ENCODE results near the gene NPAS3.

The NPAS3 gene

DNA sequence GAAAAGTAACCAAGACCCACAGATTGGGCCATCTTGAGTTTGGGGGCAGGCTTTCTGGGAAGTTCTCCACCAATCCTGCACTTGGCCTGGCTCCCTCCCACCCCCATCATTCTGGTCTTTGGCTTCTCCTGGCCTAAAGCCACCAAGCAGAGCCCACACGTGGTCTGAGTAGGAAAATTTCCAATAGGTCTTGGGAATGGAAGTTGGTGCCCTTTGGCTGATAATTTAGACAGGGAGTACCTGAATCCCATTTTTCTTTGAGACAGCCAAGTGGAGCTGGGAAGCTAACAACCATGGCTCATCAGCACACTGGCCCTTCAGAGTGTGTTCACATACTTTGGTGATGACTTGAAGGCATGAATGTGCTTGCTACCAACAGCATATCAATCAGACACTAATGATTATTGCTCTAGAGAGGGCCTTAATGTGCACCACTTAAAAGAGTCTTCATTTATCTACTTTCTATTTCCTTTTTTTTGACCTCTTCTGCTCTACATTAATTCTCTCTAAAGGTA lies 856.2 kb downstream of the NPAS3 start:
- DNase-seq (ENCODE audit: low spot score) = no peak

GRCh38 chr14:33796356-33796755 lies 857.7 kb downstream of the NPAS3 start:
- DNase-seq (ENCODE audit: low spot score) = no peak

- peak; percentile 42 for DNase-seq (ENCODE audit: low spot score)
These were observed 861.3 kb downstream of the NPAS3 start for GRCh38 chr14:33799705-33800570.

GRCh38 chr14:33800735-33801163 lies 862.1 kb downstream of the NPAS3 start:
- no peak for DNase-seq (ENCODE audit: low spot score)

- no peak for DNase-seq (ENCODE audit: low spot score)
These were observed 864.1 kb downstream of the NPAS3 start for GRCh38 chr14:33802737-33803136.

- DNase-seq (ENCODE audit: low spot score) = no peak
These were observed 866.9 kb downstream of the NPAS3 start for GRCh38 chr14:33805593-33805992.

- no peak for DNase-seq (ENCODE audit: low spot score)
These were observed 868.2 kb downstream of the NPAS3 start for GRCh38 chr14:33806905-33807304.

- DNase-seq (ENCODE audit: low spot score) = no peak
These were observed 869.5 kb downstream of the NPAS3 start for GRCh38 chr14:33808187-33808586.

- no peak for DNase-seq (ENCODE audit: low spot score)
These were observed 870.8 kb downstream of the NPAS3 start for GRCh38 chr14:33809396-33809981.

GRCh38 chr14:33810308-33810707 lies 871.6 kb downstream of the NPAS3 start:
- DNase-seq (ENCODE audit: low spot score) = no peak

- no peak for DNase-seq (ENCODE audit: low spot score)
These were observed 873.0 kb downstream of the NPAS3 start for GRCh38 chr14:33811721-33812120.

DNA sequence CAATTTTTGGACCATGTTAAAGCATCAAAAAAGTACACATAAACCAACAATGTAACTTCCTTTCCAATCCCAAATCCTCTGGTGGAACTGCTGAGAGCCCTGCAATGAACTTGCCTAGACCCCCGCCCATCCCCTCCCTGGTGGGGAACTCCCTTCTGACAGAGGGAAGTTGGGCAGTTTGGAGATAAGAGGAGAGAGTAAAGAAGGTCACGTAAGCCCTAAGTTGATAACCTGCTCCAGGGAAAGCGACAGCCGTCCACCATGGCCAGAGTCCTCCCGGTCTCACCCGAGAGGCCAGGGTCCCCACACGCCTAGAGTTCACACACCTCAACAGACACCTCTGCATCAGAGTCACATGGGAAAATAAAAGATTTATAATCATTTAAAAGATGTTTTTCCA lies 873.5 kb downstream of the NPAS3 start:
- no peak for DNase-seq (ENCODE audit: low spot score)

DNA sequence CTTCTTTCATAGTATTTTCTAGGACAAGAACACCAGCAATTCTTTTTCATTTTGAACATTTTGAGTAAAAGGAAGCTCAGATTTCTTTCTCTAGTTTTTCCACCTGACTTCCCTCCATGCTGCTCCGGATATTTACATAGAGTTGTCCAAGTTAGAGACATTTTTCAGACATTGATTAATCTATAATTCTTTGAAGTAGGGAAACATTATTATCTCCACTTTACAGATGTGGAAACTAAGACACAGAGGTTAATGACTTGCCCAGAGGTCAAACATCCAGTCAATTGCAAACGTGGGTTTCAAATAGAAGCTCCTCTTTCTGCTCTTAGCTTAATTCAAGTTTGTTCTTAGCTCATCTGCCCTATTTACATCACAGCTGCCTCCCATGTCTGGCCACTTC lies 873.9 kb downstream of the NPAS3 start:
- DNase-seq (ENCODE audit: low spot score) = no peak

- no peak for DNase-seq (ENCODE audit: low spot score)
These were observed 875.3 kb downstream of the NPAS3 start for GRCh38 chr14:33814010-33814409.

GRCh38 chr14:33833706-33834465 lies 895.2 kb downstream of the NPAS3 start:
- DNase-seq (ENCODE audit: low spot score) = no peak

- no peak for DNase-seq (ENCODE audit: low spot score)
These were observed 896.0 kb downstream of the NPAS3 start for GRCh38 chr14:33834466-33835260.

DNA sequence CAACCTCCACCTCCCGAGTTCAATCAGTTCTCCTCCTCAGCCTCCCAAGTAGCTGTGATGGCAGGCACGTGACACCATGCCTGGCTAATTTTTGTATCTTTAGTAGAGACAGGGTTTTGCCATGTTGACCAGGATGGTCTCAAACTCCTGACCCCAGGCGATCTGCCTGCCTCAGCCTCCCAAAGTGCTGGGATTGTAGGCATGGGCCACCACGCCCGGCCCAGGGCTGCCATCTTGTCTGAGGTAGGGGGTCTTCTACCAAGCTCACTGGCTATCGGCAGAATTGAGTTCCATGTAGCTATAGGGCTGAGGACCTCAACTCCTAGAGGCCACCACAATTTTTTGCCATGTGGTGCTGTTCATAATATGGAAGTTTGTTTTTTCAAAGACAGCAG lies 896.6 kb downstream of the NPAS3 start:
- DNase-seq (ENCODE audit: low spot score) = no peak

GRCh38 chr14:33835677-33836076 lies 897.0 kb downstream of the NPAS3 start:
- no peak for DNase-seq (ENCODE audit: low spot score)

DNA sequence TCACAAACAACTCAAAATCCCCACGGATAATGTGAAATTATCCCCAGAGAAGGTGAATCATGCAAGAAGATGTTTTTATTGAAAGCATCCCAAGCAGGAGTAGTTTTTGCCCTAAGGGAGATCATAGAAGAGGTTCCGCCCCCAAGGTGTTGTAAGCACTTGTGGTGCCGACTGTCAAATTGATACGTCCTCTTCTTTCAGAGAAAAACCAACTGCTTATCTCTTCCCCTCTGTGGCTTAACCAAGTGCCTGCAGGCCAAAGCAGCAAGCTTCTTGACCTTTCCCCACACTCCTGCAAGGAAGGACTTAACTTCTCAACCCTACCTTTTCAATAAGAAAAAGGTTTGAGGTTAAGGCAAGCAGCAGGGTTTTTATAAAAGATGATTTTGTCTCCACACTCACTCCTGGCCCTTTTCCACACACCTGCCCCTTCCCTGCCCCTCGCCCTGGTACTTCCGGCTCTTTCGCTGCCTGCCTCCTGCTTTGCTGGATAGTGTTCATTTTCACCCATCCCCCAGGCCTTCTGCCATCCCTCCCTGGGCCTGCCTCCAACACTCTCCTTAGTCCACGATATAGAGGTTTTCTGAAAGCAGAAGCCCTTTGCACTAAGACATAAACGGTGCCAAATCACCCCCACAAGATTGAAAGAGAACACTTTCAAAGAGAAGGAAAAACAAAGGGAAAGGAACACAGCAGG lies 897.7 kb downstream of the NPAS3 start:
- DNase-seq (ENCODE audit: low spot score) = no peak

DNA sequence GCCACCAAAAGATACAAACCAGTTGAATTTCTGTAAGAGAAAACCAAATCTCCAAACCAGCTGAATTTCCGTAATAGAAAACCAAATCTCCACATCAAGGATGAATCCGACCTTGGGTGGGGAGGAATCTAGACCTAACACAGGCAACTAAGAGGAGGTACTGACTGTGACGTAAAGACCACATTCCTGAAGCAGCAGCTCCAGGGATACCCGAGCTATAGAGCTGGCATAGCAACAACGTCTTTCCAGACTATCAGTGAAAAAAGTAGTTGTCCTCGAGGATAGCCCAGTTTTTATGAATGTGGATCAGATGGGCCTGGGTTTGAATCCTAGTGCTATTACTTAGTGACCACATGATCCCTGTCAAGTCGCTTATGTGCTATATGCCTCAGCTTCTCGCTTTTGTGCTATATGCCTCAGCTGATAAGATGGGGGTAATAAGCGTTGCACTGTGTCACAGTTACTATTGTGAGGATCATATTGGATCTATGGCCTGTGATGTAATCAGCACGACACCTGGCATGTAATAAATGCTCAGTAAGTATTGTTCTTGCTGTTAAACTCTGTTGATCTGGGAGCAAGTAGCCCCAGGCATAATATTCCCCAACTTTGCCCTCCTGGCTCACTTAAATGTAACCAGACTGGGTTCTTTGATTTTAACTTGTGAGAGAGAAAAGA lies 898.4 kb downstream of the NPAS3 start:
- DNase-seq (ENCODE audit: low spot score) = no peak
